Superior temporal gyrus (tissue), 1 donor: ENCODE data around the gene ZCCHC24.

ENCODE experiments used
- DNase-seq: peaks from one replicate; pipeline ENCODE4 v3.0.0-alpha.2; 2016; ENCODE audit errors: extremely low spot score

Gene ZCCHC24

GRCh38 chr10:79445977-79446757 is 743 bp upstream of the ZCCHC24 start:
- DNase-seq, result no peak

- no peak for DNase-seq
These were observed 965 bp downstream of the ZCCHC24 start for GRCh38 chr10:79444199-79445119.

DNA sequence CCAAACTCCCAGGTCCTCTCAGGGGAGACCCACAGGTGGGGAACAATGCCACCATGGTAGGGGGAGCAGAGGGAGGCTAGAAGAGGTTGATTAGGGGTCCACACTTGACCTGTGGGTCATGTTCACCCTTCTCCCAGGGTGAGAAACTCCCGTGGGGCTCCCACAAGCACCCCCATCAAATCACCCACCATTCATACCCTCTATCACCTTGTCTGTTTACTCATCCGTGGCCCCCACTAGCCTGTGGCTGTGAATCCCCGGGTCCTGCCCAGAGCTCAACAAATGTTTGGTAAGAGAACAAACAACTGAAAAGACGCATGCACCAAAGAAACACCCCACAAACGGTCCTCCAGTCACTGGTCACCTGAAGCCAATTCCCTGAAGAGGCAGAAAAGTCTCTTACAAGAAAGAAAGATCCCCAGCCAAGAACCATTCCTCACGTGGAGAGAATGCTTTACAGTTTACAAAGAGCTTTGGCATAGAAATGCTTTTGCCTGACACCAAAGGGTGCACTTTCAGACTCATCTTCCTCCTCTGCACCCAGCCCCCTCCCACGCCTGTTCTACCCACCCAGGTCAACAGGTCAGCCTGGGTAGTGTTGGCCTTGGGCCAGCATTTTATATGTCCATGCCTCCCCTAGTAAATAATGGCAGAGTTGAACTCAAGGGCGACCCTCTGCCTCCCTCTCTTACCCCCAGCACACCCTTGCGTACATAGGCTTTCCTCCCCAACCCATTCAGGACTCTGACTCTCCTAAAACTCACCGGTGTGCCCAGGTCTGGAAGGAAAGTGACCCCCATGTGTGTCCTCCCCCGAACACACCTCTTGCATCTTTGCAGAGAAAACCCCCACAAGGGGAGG is 1.9 kb downstream of the ZCCHC24 start:
- DNase-seq, result no peak

- peak; percentile 93 for DNase-seq
These were observed 3.0 kb downstream of the ZCCHC24 start for GRCh38 chr10:79442171-79443040.

GRCh38 chr10:79441433-79441832 is 4.0 kb downstream of the ZCCHC24 start:
- DNase-seq, result no peak

DNA sequence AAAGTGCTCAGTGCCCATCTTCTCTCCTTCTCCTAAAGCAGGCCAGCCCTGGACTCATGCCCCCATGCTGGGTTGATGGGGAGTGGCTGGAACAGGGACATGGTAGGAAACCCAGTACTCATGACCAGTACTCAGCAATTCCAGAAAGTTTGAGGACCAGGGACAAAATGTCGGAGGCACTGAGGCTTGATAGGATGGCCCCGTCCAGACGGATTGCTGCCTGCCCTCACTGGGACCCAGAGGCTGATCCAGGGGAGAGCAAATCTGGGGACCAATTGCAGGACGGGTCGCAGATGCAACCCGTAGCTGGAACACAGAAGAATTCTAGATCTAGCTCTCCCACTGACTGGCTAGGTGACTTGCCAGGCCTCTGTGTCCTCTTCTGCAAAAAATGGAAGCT is 5.1 kb downstream of the ZCCHC24 start:
- DNase-seq, result no peak

DNA sequence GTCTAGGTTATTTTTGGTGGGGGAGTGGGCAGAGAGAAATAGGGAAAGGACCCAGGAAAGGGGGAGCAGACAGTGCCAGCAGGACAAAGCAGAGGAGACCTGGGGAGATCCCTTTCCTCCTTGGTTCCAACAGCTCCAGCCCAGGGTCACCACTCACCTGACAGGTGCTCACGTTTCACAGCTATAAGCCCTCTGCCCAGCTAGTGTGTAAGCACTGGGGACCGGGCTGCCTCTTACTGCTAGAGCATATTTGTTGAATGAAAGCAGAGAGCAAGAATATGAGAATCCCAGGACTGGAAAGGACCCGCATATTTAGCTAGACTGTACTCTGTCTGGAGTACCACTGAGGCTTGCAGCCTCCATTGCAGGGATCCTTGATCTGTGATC is 6.7 kb downstream of the ZCCHC24 start:
- DNase-seq, result no peak

GRCh38 chr10:79438021-79438698 is 7.3 kb downstream of the ZCCHC24 start:
- peak; percentile 60 for DNase-seq

DNA sequence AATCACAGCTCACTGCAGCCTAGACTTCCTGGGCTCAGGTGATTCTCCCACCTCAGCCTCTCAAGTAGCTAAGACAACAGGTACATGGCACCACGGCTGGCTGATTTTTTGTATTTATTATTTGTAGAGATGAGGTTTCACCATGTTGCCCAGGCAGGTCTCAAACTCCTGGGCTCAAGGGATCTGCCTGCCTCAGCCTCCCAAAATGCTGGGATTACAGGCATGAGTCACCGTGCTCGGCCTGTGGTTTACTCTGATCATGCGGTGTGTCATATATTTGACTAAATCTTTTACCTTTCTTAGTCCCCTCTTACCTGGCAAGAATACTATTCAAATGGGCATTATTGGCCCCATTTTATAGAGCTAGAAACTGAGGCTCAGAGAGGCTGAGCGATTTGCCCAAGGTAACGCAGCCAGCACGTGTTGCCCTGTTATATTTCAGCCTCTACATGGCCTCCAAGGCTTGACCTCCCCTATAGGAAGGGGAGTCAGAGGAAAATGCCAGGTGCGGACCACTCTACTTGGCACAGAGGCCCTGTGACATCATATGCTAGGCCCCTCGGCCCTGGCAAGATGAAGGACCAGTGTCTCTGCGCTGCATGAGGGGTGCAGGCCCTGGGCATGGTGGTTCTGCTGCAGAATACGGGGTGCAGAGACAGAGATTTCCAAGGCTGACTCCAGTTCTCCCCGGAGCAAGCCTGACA is 8.2 kb downstream of the ZCCHC24 start:
- no peak for DNase-seq

GRCh38 chr10:79436850-79437103 is 8.6 kb downstream of the ZCCHC24 start:
- DNase-seq, result no peak

GRCh38 chr10:79436066-79436849 is 9.2 kb downstream of the ZCCHC24 start:
- no peak for DNase-seq

DNA sequence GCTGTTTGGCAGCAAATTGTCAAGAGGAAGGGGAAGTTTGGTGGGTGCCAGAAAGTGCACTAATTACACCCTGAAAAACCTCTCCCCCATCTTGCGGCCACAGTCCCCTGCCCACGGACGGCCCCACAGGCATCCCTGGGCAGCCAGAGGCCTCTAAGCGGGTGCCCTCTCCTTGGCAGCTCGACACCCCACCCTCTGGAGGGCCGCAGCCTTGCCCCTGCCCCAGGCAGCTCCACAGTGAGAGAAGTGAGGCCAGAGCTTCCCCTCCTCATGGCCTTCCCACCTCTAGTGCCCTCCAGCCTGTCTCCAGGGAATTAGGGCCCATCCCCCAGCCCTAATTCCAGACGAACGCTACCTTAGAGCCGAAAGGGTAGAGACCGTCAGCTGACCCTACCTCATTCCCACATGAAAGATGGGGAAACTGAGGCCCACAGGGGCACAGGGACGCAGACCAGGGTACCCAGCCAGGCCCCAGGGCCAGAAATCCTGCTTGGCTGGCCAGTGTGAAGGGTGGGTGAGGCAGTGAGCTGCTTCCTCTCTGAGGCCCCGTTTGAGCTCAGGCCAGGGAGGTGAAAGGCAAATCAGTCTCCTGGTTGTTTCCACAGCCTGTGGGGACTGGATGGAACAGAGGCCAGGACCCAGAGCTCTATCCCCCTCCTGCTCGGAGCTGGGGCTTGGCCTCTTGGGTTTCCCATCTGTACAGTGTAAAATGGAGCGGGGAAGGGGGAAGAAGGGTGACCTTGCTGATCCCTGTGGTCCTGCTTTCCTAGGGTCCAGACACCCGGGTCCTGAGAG is 10.0 kb downstream of the ZCCHC24 start:
- DNase-seq, result no peak

DNA sequence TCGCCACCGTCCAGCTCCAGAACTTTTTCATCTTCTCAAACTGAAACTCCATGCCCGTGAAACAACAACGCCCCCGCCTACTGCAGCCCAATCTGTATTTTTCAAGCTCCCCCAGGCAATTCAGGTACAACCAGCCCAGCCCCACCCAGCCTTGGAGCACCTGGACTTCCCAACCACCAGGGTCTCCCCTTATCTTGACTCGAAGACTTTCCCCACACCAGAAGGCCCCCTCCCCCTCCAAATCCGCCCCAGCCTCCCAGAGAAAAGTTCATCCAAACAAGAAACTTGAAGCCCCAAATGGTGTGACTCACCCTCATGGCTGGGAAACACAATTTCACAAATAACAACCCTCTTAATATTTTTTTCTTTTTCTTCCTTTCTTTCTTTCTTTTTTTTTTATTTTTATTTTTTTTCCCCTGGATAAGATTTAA is 10.6 kb downstream of the ZCCHC24 start:
- no peak for DNase-seq

DNA sequence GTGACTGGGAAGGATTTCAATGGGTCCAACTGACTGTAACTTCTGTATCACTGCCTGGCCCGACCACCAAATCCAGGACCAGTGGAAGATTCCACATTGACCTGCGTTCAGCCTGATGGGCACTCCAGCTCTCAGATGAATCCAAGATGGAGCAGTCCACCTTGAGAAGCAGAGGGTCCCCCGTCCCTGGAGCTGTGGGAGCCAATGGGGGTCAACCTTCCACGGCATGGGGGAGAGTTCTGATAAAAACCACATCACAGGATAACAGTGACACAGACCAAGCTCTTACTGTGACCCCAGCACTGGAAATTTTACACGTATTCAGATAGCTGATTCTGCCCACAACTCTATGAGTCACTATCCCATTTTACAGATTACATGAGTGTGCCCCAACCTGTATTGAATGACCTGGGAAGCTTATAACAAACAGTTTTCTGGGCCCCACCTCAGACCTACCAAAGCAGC is 11.2 kb downstream of the ZCCHC24 start:
- DNase-seq, result no peak

GRCh38 chr10:79433324-79434222 is 11.9 kb downstream of the ZCCHC24 start:
- DNase-seq, result no peak

DNA sequence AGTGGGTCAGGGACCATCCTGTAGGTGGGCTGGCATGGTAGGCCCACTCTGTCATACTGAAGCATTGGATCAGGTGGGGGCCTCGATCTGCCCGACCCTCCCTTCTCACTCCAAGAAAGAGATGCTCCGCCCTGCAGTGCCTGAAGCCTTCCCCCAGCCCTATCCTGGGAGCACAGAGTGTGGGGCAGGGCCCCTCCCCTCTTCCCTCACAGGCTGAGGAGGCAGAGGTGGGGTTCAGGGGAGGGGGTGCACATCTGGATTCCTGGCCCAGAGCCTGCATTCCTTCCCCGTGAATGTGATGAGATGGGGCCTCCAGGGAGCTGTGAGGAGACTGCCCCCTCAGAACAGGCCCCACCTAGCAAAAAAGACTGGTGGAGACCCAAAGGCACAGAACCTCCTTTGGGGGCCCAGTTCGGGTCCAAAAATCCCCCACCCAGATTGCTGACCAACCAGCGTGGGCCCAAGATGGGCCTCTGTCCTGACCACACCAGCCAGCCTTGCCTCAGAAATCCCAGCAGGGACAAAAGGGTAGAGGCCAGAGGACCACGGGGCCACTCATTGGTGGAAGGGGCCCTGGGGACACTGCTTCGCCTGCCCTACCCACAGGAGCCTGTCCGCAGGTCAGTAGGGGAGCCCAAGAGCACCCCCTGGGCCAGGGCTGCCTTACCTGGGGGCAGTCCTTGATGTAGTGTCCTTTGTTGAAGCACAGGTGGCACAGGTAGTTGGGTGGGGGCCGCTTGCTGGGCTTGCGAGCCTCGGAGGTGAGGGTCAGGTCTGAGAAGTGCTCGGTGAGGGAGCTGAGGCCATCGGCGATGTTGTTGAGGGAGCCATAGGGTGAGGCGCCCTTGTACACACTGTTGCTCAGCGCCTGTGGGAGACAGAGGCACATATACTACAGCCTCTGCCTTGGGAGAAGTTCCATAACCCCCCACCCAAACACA is 13.3 kb downstream of the ZCCHC24 start:
- no peak for DNase-seq
